Measurements from ENCODE around the gene CD300LD. TPM values are rescaled to one million over a fixed set of nuclear protein-coding genes. Genes with fewer than 3 reads are reported as not detected.

CD300LD gene
- polyA plus RNA-seq, 1 of the 3 experiments (the other 2 are of a cell fraction): not detected

- TF ChIP-seq NRF1 (IDR thresholded peaks at IDR 0.05; ENCODE audit: low read depth, low read length): no peak
- no peak for TF ChIP-seq MAX (IDR thresholded peaks at IDR 0.05; ENCODE audit: low read depth)
- TF ChIP-seq MXI1 (IDR thresholded peaks at IDR 0.05; ENCODE audit: low read depth, low read length): no peak
- TF ChIP-seq ZBTB33 (IDR thresholded peaks at IDR 0.05; ENCODE audit: borderline replicate concordance, low read depth): no peak
Measured at GRCh38 chr17:74585711-74586110, 6.4 kb downstream of the CD300LD start (continued).

GRCh38 chr17:74584292-74585060, 7.6 kb downstream of the CD300LD start:
- no peak for TF ChIP-seq CTCF (IDR thresholded peaks at IDR 0.05)
- no peak for TF ChIP-seq RFX5 (IDR thresholded peaks at IDR 0.05; ENCODE audit: low read length)
- no peak for TF ChIP-seq TAF1 (IDR thresholded peaks at IDR 0.05; ENCODE audit: borderline replicate concordance, low read depth, low read length)
- no peak for TF ChIP-seq NFIC (IDR thresholded peaks at IDR 0.05; ENCODE audit: borderline replicate concordance)
- no peak for TF ChIP-seq FOXJ3 (CRISPR knock-in tag; IDR thresholded peaks at IDR 0.05)
- no peak for TF ChIP-seq PBX3 (IDR thresholded peaks at IDR 0.05)
- no peak for TF ChIP-seq YY1 (IDR thresholded peaks at IDR 0.05; ENCODE audit: low read depth)
- no peak for TF ChIP-seq GATA2 (CRISPR knock-in tag; IDR thresholded peaks at IDR 0.05)
- no peak for TF ChIP-seq REST (IDR thresholded peaks at IDR 0.05; ENCODE audit: low read depth, low read length)
- no peak for TF ChIP-seq NRF1 (IDR thresholded peaks at IDR 0.05; ENCODE audit: low read depth, low read length)
- no peak for TF ChIP-seq EP300 (IDR thresholded peaks at IDR 0.05; ENCODE audit: borderline replicate concordance in 1 of 2, low read depth in 1 of 2, low read length in 1 of 2)
- no peak for TF ChIP-seq ZBTB33 (IDR thresholded peaks at IDR 0.05; ENCODE audit: borderline replicate concordance, low read depth)
- Histone ChIP-seq H3F3A (replicated peaks; ENCODE audit: insufficient read depth) (no peaks in the 10 kb centered on the region), H2AFZ (ENCODE audit: low read depth) (no peak overlapping the region), H3K36me3 (replicated peaks in 1 of 2; ENCODE audit: control insufficient read depth in 1 of 2, insufficient read depth in 2 of 2, low read length in 1 of 2) (no peaks in the 10 kb centered on the region), H3K9ac (no peak overlapping the region), H3K27ac (ENCODE audit: low read depth in 2 of 2, low read length in 1 of 2) (no peak overlapping the region), H3K4me3 (ENCODE audit: low read depth in 2 of 2, low read length in 1 of 2) (no peak overlapping the region), H3K9me3 (0 out of 2 replicates have a peak, but pooled peaks cover 3% of the 10 kb centered on the region), H3K4me1 (ENCODE audit: control insufficient read depth in 1 of 2, insufficient read depth in 2 of 2, low read depth in 1 of 2, low read length in 1 of 2) (no peaks in the 10 kb centered on the region), H3K27me3 (ENCODE audit: insufficient read depth) (no peaks in the 10 kb centered on the region), H3K79me2 (ENCODE audit: insufficient read depth) (no peaks in the 10 kb centered on the region), H4K20me1 (ENCODE audit: insufficient read depth) (no peaks in the 10 kb centered on the region), H3K9me2 (no peaks in the 10 kb centered on the region), H3K4me2 (no peak overlapping the region)
- POLR2A ChIA-PET: no interaction called here
- WGBS (ENCODE audit: low lambda C conversion rate): 29% methylated on average over 14 of the region's 14 CpGs
- CTCF ChIA-PET: interaction anchor here (1.8 kb wide), 1 partner anchor 18 kb away, joined by 11 read pairs; the partner anchor contains the start of gene CD300H
- DNase-seq: no peak
